ENCODE measurements around the gene SPOCK2.

SPOCK2 gene

DNA sequence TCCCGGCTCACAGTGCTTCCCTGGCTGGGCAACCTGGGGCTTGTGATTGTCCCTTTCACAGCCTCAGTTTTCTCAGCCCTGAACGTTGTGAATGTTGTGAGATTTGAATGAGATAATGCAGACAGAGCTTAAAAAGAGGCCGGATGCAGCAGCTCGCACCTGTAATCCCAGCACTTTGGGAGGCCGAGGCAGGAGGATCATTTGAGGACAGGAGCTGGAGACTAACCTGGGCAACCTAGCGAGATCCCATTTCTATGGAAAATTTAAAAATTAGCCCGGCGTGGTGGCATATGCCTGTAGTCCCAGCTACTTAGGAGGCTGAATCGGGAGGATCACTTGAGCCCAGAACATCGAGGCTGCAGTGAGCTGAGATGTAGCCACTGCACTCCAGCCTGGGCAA is 56.6 kb downstream of the SPOCK2 start:
- DNase-seq (ENCODE audit: low read depth, low spot score), result no peak
- Histone ChIP-seq H3K4me3 (no peak overlapping the region), H3K9ac (ENCODE audit: insufficient read length) (no peak overlapping the region), H3K27ac (no peak overlapping the region), H3K9me3 (ENCODE audit: low read depth, low read length) (no peaks in the 10 kb centered on the region), H3K36me3 (ENCODE audit: insufficient read depth, low read length) (no peaks in the 10 kb centered on the region)
- TF ChIP-seq POLR2AphosphoS5 (IDR thresholded peaks at IDR 0.05; ENCODE audit: borderline replicate concordance, low read depth, low read length) (no peak), FOXP2 (optimal IDR thresholded peaks at IDR 0.05; ENCODE audit: control extremely low read depth, extremely low read length, insufficient read depth) (no peak)

DNA sequence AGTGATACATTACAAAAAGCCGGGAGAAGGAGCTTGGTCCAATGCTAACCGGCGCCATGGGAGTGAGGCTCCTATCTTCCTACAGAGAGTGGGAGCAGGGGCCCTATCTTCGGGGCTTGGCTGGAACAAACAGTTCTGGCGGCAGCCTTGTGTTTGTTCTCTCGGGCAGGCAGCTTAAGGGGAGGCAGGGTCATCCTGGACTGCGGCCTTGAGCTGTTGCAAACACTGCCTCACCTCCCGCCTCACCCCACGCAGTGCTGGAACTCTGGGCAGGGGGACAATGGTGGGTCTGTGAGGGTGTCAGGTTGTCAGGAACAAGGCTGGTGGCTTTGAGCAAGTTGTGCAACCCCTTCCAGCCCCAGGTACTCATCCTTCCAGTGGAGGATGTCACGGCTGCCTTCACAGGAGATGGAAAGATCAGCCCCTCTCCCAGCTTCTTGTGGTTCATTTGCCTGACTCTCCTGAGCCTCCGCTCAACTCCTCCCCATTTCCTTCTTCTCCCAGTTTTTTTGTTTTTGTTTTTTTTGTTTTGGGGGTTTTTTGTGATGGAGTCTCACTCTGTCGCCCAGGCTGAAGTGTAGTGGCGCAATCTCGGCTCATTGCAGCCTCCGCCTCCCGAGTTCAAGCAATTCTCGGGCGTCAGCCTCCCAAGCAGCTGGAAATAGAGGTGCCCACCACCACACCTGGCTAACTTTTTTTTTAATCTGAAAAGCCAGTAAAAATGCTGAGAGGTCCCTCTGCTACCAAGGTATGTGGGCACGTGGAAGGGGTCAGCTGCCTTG is 57.4 kb downstream of the SPOCK2 start:
- DNase-seq (ENCODE audit: low read depth, low spot score), result no peak
- no peaks in the 10 kb centered on the region for H3K9me3 ChIP-seq (ENCODE audit: low read depth, low read length)
- no peak for TF ChIP-seq FOXP2 (optimal IDR thresholded peaks at IDR 0.05; ENCODE audit: control extremely low read depth, extremely low read length, insufficient read depth)
- TF ChIP-seq POLR2AphosphoS5 (IDR thresholded peaks at IDR 0.05; ENCODE audit: borderline replicate concordance, low read depth, low read length), result no peak
- TF ChIP-seq EZH2 (IDR thresholded peaks at IDR 0.05), result no peak
- no peak overlapping the region for H3K4me3 ChIP-seq
- H3K36me3 ChIP-seq (ENCODE audit: insufficient read depth, low read length), result no peaks in the 10 kb centered on the region
- no peak overlapping the region for H3K9ac ChIP-seq (ENCODE audit: insufficient read length)
- H3K27ac ChIP-seq, result no peak overlapping the region

- Histone ChIP-seq H3K9me3 (ENCODE audit: low read depth, low read length) (no peaks in the 10 kb centered on the region), H3K36me3 (ENCODE audit: insufficient read depth, low read length) (no peaks in the 10 kb centered on the region), H3K27ac (no peak overlapping the region), H3K4me3 (no peak overlapping the region), H3K9ac (ENCODE audit: insufficient read length) (no peak overlapping the region)
- no peak for TF ChIP-seq FOXP2 (optimal IDR thresholded peaks at IDR 0.05; ENCODE audit: control extremely low read depth, extremely low read length, insufficient read depth)
- TF ChIP-seq EZH2 (IDR thresholded peaks at IDR 0.05), result no peak
- TF ChIP-seq POLR2AphosphoS5 (IDR thresholded peaks at IDR 0.05; ENCODE audit: borderline replicate concordance, low read depth, low read length), result no peak
- no peak for DNase-seq (ENCODE audit: low read depth, low spot score)
Measured at GRCh38 chr10:72029414-72029813, 58.9 kb downstream of the SPOCK2 start.

DNA sequence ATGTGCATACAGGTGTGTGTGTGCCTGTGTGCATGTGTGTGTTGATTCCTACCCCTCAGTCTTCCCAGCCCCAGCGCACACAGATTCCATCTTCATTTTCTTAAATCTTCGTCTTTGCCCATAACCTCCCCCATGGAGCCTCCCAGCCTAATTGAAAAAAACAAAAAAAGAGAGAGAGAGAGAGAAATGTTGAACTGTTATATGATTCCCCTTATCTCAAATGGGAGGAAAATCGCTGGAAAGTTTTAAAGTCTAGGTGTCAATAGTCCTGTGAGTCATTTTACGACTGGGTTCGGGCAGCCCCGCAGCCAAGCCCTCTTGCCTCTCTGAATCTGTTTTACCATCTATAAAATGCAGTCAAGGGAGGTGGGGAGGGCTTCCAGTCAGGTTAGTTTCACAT is 60.9 kb downstream of the SPOCK2 start:
- Histone ChIP-seq H3K4me3 (no peak overlapping the region), H3K9ac (ENCODE audit: insufficient read length) (no peak overlapping the region), H3K36me3 (ENCODE audit: insufficient read depth, low read length) (no peaks in the 10 kb centered on the region), H3K27ac (no peak overlapping the region), H3K9me3 (ENCODE audit: low read depth, low read length) (no peaks in the 10 kb centered on the region)
- TF ChIP-seq EZH2 (IDR thresholded peaks at IDR 0.05) (no peak), POLR2AphosphoS5 (IDR thresholded peaks at IDR 0.05; ENCODE audit: borderline replicate concordance, low read depth, low read length) (no peak), FOXP2 (optimal IDR thresholded peaks at IDR 0.05; ENCODE audit: control extremely low read depth, extremely low read length, insufficient read depth) (no peak)
- DNase-seq (ENCODE audit: low read depth, low spot score), result no peak

- Histone ChIP-seq H3K9ac (ENCODE audit: insufficient read length) (no peak overlapping the region), H3K4me3 (no peak overlapping the region), H3K9me3 (ENCODE audit: low read depth, low read length) (no peaks in the 10 kb centered on the region), H3K36me3 (ENCODE audit: insufficient read depth, low read length) (no peaks in the 10 kb centered on the region), H3K27ac (no peak overlapping the region)
- no peak for DNase-seq (ENCODE audit: low read depth, low spot score)
- TF ChIP-seq FOXP2 (optimal IDR thresholded peaks at IDR 0.05; ENCODE audit: control extremely low read depth, extremely low read length, insufficient read depth) (no peak), EZH2 (IDR thresholded peaks at IDR 0.05) (no peak), POLR2AphosphoS5 (IDR thresholded peaks at IDR 0.05; ENCODE audit: borderline replicate concordance, low read depth, low read length) (no peak)
Measured at GRCh38 chr10:72026278-72027111, 61.9 kb downstream of the SPOCK2 start.

- DNase-seq (ENCODE audit: low read depth, low spot score), result no peak
- no peak overlapping the region for H3K4me3 ChIP-seq
- no peaks in the 10 kb centered on the region for H3K36me3 ChIP-seq (ENCODE audit: insufficient read depth, low read length)
- no peak overlapping the region for H3K27ac ChIP-seq
- no peak overlapping the region for H3K9ac ChIP-seq (ENCODE audit: insufficient read length)
- TF ChIP-seq FOXP2 (optimal IDR thresholded peaks at IDR 0.05; ENCODE audit: control extremely low read depth, extremely low read length, insufficient read depth) (no peak), EZH2 (IDR thresholded peaks at IDR 0.05) (no peak), POLR2AphosphoS5 (IDR thresholded peaks at IDR 0.05; ENCODE audit: borderline replicate concordance, low read depth, low read length) (no peak)
- no peaks in the 10 kb centered on the region for H3K9me3 ChIP-seq (ENCODE audit: low read depth, low read length)
Measured at GRCh38 chr10:72025832-72026231, 62.5 kb downstream of the SPOCK2 start.

DNA sequence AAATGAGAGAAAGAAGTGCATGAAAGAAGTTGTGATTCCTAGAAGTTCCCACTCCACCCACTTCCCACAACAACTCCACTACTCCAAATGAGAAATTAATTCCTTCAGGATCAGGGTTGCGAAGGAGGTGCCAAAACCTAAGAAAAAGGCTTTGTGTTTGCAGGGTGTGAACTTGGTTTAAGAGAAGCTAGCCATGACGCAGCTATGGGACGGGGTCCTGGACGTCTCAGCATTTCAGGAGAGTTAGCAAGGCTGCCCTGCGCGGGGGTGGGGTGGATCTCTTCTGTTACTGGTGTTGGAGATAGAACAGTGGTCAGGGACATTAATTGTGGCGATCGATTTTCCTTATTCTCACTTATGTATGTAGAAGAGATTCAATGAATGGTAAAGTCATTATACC is 63.0 kb downstream of the SPOCK2 start:
- no peaks in the 10 kb centered on the region for H3K9me3 ChIP-seq (ENCODE audit: low read depth, low read length)
- no peak overlapping the region for H3K27ac ChIP-seq
- TF ChIP-seq EZH2 (IDR thresholded peaks at IDR 0.05), result no peak
- TF ChIP-seq POLR2AphosphoS5 (IDR thresholded peaks at IDR 0.05; ENCODE audit: borderline replicate concordance, low read depth, low read length), result no peak
- no peak for TF ChIP-seq FOXP2 (optimal IDR thresholded peaks at IDR 0.05; ENCODE audit: control extremely low read depth, extremely low read length, insufficient read depth)
- no peaks in the 10 kb centered on the region for H3K36me3 ChIP-seq (ENCODE audit: insufficient read depth, low read length)
- no peak overlapping the region for H3K9ac ChIP-seq (ENCODE audit: insufficient read length)
- H3K4me3 ChIP-seq, result no peak overlapping the region
- no peak for DNase-seq (ENCODE audit: low read depth, low spot score)

GRCh38 chr10:72024596-72024995 is 63.8 kb downstream of the SPOCK2 start:
- no peak for TF ChIP-seq EZH2 (IDR thresholded peaks at IDR 0.05)
- no peak for TF ChIP-seq FOXP2 (optimal IDR thresholded peaks at IDR 0.05; ENCODE audit: control extremely low read depth, extremely low read length, insufficient read depth)
- TF ChIP-seq POLR2AphosphoS5 (IDR thresholded peaks at IDR 0.05; ENCODE audit: borderline replicate concordance, low read depth, low read length), result no peak
- Histone ChIP-seq H3K36me3 (ENCODE audit: insufficient read depth, low read length) (no peaks in the 10 kb centered on the region), H3K4me3 (no peak overlapping the region), H3K27ac (no peak overlapping the region), H3K9ac (ENCODE audit: insufficient read length) (no peak overlapping the region), H3K9me3 (ENCODE audit: low read depth, low read length) (no peaks in the 10 kb centered on the region)
- DNase-seq (ENCODE audit: low read depth, low spot score), result no peak

All from SK-N-MC (cell line).